Chondrocyte (in vitro differentiated cells): ENCODE measurements around the gene ING3. TPM values are rescaled to one million over a fixed set of nuclear protein-coding genes. Genes with fewer than 3 reads are reported as not detected.

Experiments
- DNase-seq: peaks from one replicate; pipeline ENCODE4 v3.0.0; 2021; ENCODE audit warnings: mixed read lengths, low spot score
- H3K27ac Mint-ChIP-seq: one replicate; pipeline ENCODE4 v1.8.0; 2021; ENCODE audit warnings: mild to moderate bottlenecking, moderate library complexity, mixed read lengths; ENCODE audit not compliant: unreplicated experiment
- H3K27me3 Mint-ChIP-seq: 2 replicates; pipeline ENCODE4 v1.8.0; 2021; ENCODE audit warnings: low read depth, mixed read lengths
- H3K36me3 Mint-ChIP-seq: 2 replicates; pipeline ENCODE4 v1.8.0; 2021; ENCODE audit warnings: low read depth, mixed read lengths
- H3K4me1 Mint-ChIP-seq: 2 replicates; pipeline ENCODE4 v1.8.0; 2021; ENCODE audit warnings: low read depth, mild to moderate bottlenecking, mixed read lengths
- H3K4me3 Mint-ChIP-seq: one replicate; pipeline ENCODE4 v1.8.0; 2021; ENCODE audit warnings: mild to moderate bottlenecking, moderate library complexity, mixed read lengths; ENCODE audit not compliant: unreplicated experiment
- H3K9me3 Mint-ChIP-seq: 2 replicates; pipeline ENCODE4 v1.8.0; 2021; ENCODE audit warnings: low read depth, mixed read lengths
- CTCF ChIP-seq: fragments of 200-600 bp; sonication (generic); IDR thresholded peaks from 2 replicates; pipeline ENCODE4 v1.5.0; 2021; ENCODE audit warnings: antibody characterized with exemption, mild to moderate bottlenecking, moderate library complexity
- total RNA-seq: library from RNA; stranded (reverse); gene quantifications from 3 replicates; pipeline ENCODE4 v1.2.1, GENCODE V29; 2021

The ING3 gene
- total RNA-seq, 1 donor from 2014 or later: 14.2 TPM

GRCh38 chr7:121000081-121000983 is 49.8 kb downstream of the ING3 start:
- Mint-ChIP-seq H3K4me1 (peaks cover 56% of the 10 kb centered on the region), H3K36me3 (no peaks in the 10 kb centered on the region), H3K27ac (peak overlapping the region; percentile 81), H3K27me3 (no peaks in the 10 kb centered on the region), H3K4me3 (peak overlapping the region; percentile 36), H3K9me3 (no peaks in the 10 kb centered on the region)
- no peak for DNase-seq
- no peak for TF ChIP-seq CTCF

GRCh38 chr7:121001234-121001906 is 50.8 kb downstream of the ING3 start:
- Mint-ChIP-seq H3K27me3 (no peaks in the 10 kb centered on the region), H3K27ac (peak overlapping the region; percentile 76), H3K9me3 (no peaks in the 10 kb centered on the region), H3K4me3 (no peak overlapping the region), H3K36me3 (no peaks in the 10 kb centered on the region), H3K4me1 (peaks cover 50% of the 10 kb centered on the region)
- DNase-seq: no peak
- no peak for TF ChIP-seq CTCF

GRCh38 chr7:121002048-121002756 is 51.6 kb downstream of the ING3 start:
- Mint-ChIP-seq H3K4me1 (peaks cover 46% of the 10 kb centered on the region), H3K36me3 (no peaks in the 10 kb centered on the region), H3K9me3 (no peaks in the 10 kb centered on the region), H3K27me3 (no peaks in the 10 kb centered on the region), H3K27ac (peak overlapping the region; percentile 39), H3K4me3 (no peak overlapping the region)
- no peak for DNase-seq
- peak; percentile 63 for TF ChIP-seq CTCF

GRCh38 chr7:121002757-121003200 is 52.2 kb downstream of the ING3 start:
- Mint-ChIP-seq H3K27ac (peak overlapping the region; percentile 39), H3K4me1 (peaks cover 46% of the 10 kb centered on the region), H3K36me3 (no peaks in the 10 kb centered on the region), H3K4me3 (no peak overlapping the region), H3K27me3 (no peaks in the 10 kb centered on the region), H3K9me3 (no peaks in the 10 kb centered on the region)
- no peak for DNase-seq
- no peak for TF ChIP-seq CTCF
